GM21723 (cell line): ENCODE results near the gene CD52.

Experiments used
- ATAC-seq: cut with Tn5 transposase; IDR thresholded peaks from one replicate; pipeline ENCODE4 v1.9.1; 2021; ENCODE audit warnings: mild to moderate bottlenecking, moderate library complexity; ENCODE audit not compliant: unreplicated experiment

CD52 gene

GRCh38 chr1:26317612-26318337 is at the start of gene CD52:
CD52 (plus strand) TSS chr1:26317958; CDS start chr1:26318018, 60 bp downstream.
- peak; percentile 49 for ATAC-seq

GRCh38 chr1:26268290-26269197 is 49.2 kb upstream of the CD52 start:
- no peak for ATAC-seq

- ATAC-seq = no peak
These were observed 48.6 kb upstream of the CD52 start for GRCh38 chr1:26269198-26269550.

- no peak for ATAC-seq
These were observed 42.8 kb upstream of the CD52 start for GRCh38 chr1:26274801-26275425.

- no peak for ATAC-seq
These were observed 42.0 kb upstream of the CD52 start for GRCh38 chr1:26275580-26276431.

- no peak for ATAC-seq
These were observed 41.3 kb upstream of the CD52 start for GRCh38 chr1:26276432-26276838.

- no peak for ATAC-seq
These were observed 40.5 kb upstream of the CD52 start for GRCh38 chr1:26277261-26277661.

GRCh38 chr1:26277719-26278118 is 40.0 kb upstream of the CD52 start:
- ATAC-seq = no peak

- no peak for ATAC-seq
These were observed 39.5 kb upstream of the CD52 start for GRCh38 chr1:26278303-26278702.

- ATAC-seq = no peak
These were observed 38.9 kb upstream of the CD52 start for GRCh38 chr1:26278724-26279455.

- ATAC-seq = peak; percentile 64
These were observed 38.1 kb upstream of the CD52 start, which contains the start of gene SH3BGRL3 for GRCh38 chr1:26279456-26280332. SH3BGRL3 (plus strand) TSS chr1:26280086; CDS start chr1:26280156, 70 bp downstream.

GRCh38 chr1:26280333-26281042 is 37.3 kb upstream of the CD52 start:
- ATAC-seq = no peak

GRCh38 chr1:26281091-26281958 is 36.4 kb upstream of the CD52 start:
- no peak for ATAC-seq

- no peak for ATAC-seq
These were observed 35.8 kb upstream of the CD52 start for GRCh38 chr1:26281971-26282370.

GRCh38 chr1:26282401-26282918 is 35.3 kb upstream of the CD52 start:
- ATAC-seq = no peak

GRCh38 chr1:26283279-26283853 is 34.4 kb upstream of the CD52 start:
- no peak for ATAC-seq
